ENCODE measurements around the gene LMCD1. TPM values are rescaled to one million over a fixed set of nuclear protein-coding genes. Genes with fewer than 3 reads are reported as not detected.

Gene LMCD1
- total and polyA plus RNA-seq, 2 of the 8 experiments (the other 6 are each of a cell fraction or from before 2014, with no cell fraction given), result 12.3 to 26.5 TPM

- Histone ChIP-seq H3K79me1 (ENCODE audit: low read depth, low read length) (0 out of 2 replicates have a peak, but pooled peaks cover 2% of the 10 kb centered on the region), H4K5ac (ENCODE audit: insufficient read length, low read depth, low read length) (no peak overlapping the region), H4K8ac (ENCODE audit: extremely low read depth, insufficient read depth, low read length) (no peak overlapping the region), H4K20me1 (replicated peaks in 1 of 2; ENCODE audit: control insufficient read depth in 1 of 2, insufficient read depth in 2 of 2, low read length in 2 of 2) (no peaks in the 10 kb centered on the region), H3K23ac (ENCODE audit: insufficient read length) (no peak overlapping the region), H3K4me1 (replicated peaks in 1 of 4; ENCODE audit: control insufficient read depth in 3 of 4, insufficient read depth in 4 of 4, low read length in 3 of 4) (peaks cover 0 to 5% (median 1%) of the 10 kb centered on the region in 4 experiments; a peak in 4 of 7 replicates), H2BK20ac (ENCODE audit: low read length) (no peak overlapping the region), H3K4ac (replicated peaks; ENCODE audit: insufficient read length, low read depth, low read length) (no peak overlapping the region), H3K56ac (replicated peaks; ENCODE audit: insufficient read length, low read depth, low read length) (no peak overlapping the region), H3K4me2 (ENCODE audit: insufficient read depth in 1 of 2, low read depth in 2 of 2, low read length in 2 of 2) (no peak overlapping the region), H2BK5ac (ENCODE audit: low read depth, low read length) (no peak overlapping the region), H2AK5ac (ENCODE audit: low read depth, low read length) (no peak overlapping the region), H3K23me2 (ENCODE audit: low read depth, low read length) (no peaks in the 10 kb centered on the region), H3K9me3 (ENCODE audit: insufficient read depth in 2 of 2, low read depth in 1 of 2, low read length in 1 of 2) (no peaks in the 10 kb centered on the region), H2BK12ac (ENCODE audit: low read depth, low read length) (no peak overlapping the region), H2BK120ac (replicated peaks; ENCODE audit: low read depth, low read length) (no peak overlapping the region), H2AFZ (ENCODE audit: low read length) (no peak overlapping the region), H3K14ac (ENCODE audit: insufficient read length) (no peak overlapping the region), H3K18ac (ENCODE audit: extremely low read depth, low read length) (no peak overlapping the region), H3K27ac (ENCODE audit: low read depth, low read length) (no peak overlapping the region), H3K79me2 (ENCODE audit: control insufficient read depth in 1 of 2, insufficient read depth in 2 of 2, low read length in 2 of 2) (no peaks in the 10 kb centered on the region), H3K9ac (replicated peaks in 1 of 4; ENCODE audit: extremely low read depth in 1 of 4, low read depth in 3 of 4, low read length in 3 of 4) (no peak overlapping the region), H4K91ac (replicated peaks; ENCODE audit: insufficient read length, low read length) (no peak overlapping the region), H3K27me3 (replicated peaks in 1 of 4; ENCODE audit: control insufficient read depth in 3 of 4, extremely low read depth in 1 of 4, insufficient read depth in 3 of 4, low read length in 3 of 4) (no peaks in the 10 kb centered on the region), H2BK15ac (ENCODE audit: low read length) (no peak overlapping the region), H3K4me3 (ENCODE audit: extremely low read depth in 1 of 4, insufficient read depth in 2 of 4, low read depth in 3 of 4, low read length in 4 of 4) (no peak overlapping the region), H3K36me3 (ENCODE audit: control insufficient read depth in 2 of 4, insufficient read depth in 4 of 4, low read length in 3 of 4) (no peaks in the 10 kb centered on the region)
- TF ChIP-seq USF2 (IDR thresholded peaks at IDR 0.05; ENCODE audit: low read length), result no peak
- TF ChIP-seq RFX5 (IDR thresholded peaks at IDR 0.05; ENCODE audit: borderline replicate concordance, low read depth, low read length), result no peak
- no peak for TF ChIP-seq TBP (IDR thresholded peaks at IDR 0.05; ENCODE audit: low read depth, low read length)
- TF ChIP-seq GABPA (IDR thresholded peaks at IDR 0.05; ENCODE audit: borderline replicate concordance, insufficient read depth, low read length), result no peak
- no peak for TF ChIP-seq SIX5 (IDR thresholded peaks at IDR 0.05; ENCODE audit: low read depth, low read length)
- no peak for TF ChIP-seq ATF3 (IDR thresholded peaks at IDR 0.05; ENCODE audit: insufficient read depth, low read depth, low read length)
- TF ChIP-seq CHD1 (IDR thresholded peaks at IDR 0.05; ENCODE audit: low read depth, low read length), result no peak
- no peak for TF ChIP-seq YY1 (IDR thresholded peaks at IDR 0.05; ENCODE audit: low read depth, low read length)
- TF ChIP-seq TAF7 (optimal IDR thresholded peaks at IDR 0.05; ENCODE audit: borderline replicate concordance, low read depth, low read length), result no peak
- 92% methylated on average over 12 of the region's 12 CpGs; no CpG with 5 or more reads in 1 of the 2 experiments for WGBS, 2 experiments (ENCODE audit: extremely low coverage in 1 of 2, insufficient coverage in 1 of 2, insufficient read length in 1 of 2, insufficient replicate concordance in 2 of 2, low coverage in 1 of 2, low lambda C conversion rate in 2 of 2, missing lambda C conversion rate in 1 of 2)
- no peak for FAIRE-seq
- POLR2A ChIA-PET (ENCODE audit: partially characterized antibody), result interaction anchor here (1.5 kb wide), 1 partner anchor 31 kb away, joined by 3 read pairs; no protein-coding TSS in a partner anchor
- DNase-seq (ENCODE audit: low read depth in 1 of 2, low spot score in 2 of 2), result no peak
- CTCF ChIA-PET (ENCODE audit: partially characterized antibody), result interaction anchor here (1.4 kb wide), 1 partner anchor 17 kb away, joined by 4 read pairs; no protein-coding TSS in a partner anchor
These were observed 28.3 kb downstream of the LMCD1 start for GRCh38 chr3:8529738-8530525.

Measured in H1 (cell line).